Caki2 (cell line): ENCODE results near the gene SFT2D1. TPM values are rescaled to one million over a fixed set of nuclear protein-coding genes. Genes with fewer than 3 reads are reported as not detected.
A peak's percentile ranks its signal among the peaks of the same experiment; 100 is the strongest.
"Not testable (repeated sequence)": the region's sequence is repeated elsewhere in the genome, so short reads cannot be mapped to it uniquely, and the experiment has no call there.

Experiments
- DNase-seq: peaks from one replicate; pipeline ENCODE4 v3.0.0-alpha.2; 2015; ENCODE audit warnings: low read depth
- in situ Hi-C: cut with HindIII; loops from 2 replicates; pipeline ENCODE4 v1.10.0; 2016; ENCODE audit warnings: low sequenced_read_pairs, low pct_unique_long_range_greater_than_20kb, mixed read lengths
- total RNA-seq: library from RNA; depleted of rRNA; stranded (reverse); fragments of >200 nt; shearing (Covaris generic); gene quantifications from 2 replicates; pipeline ENCODE4 v1.2.3, GENCODE V29; 2014; ENCODE audit warnings: low replicate concordance; rRNA removed

The SFT2D1 gene
- 9.2 and 23.1 TPM in 2 replicates for total RNA-seq

GRCh38 chr6:166342349-166343149, at the start of gene SFT2D1:
SFT2D1 (minus strand) TSS chr6:166342545; CDS start chr6:166342481, 64 bp downstream.
- in situ Hi-C loops, result no loop called here
- DNase-seq, result peak; percentile 53

GRCh38 chr6:166389119-166389518, 46.8 kb upstream of the SFT2D1 start:
- no peak for DNase-seq
- in situ Hi-C loops, result no loop called here

GRCh38 chr6:166388290-166389004, 46.1 kb upstream of the SFT2D1 start:
- DNase-seq, result no peak
- in situ Hi-C loops, result no loop called here

- no peak for DNase-seq
- in situ Hi-C loops, result no loop called here
Measured at GRCh38 chr6:166387642-166388289, 45.4 kb upstream of the SFT2D1 start.

- DNase-seq, in situ Hi-C loops: not testable (repeated sequence)
Measured at GRCh38 chr6:166387098-166387497, 44.8 kb upstream of the SFT2D1 start.

GRCh38 chr6:166386111-166386510, 43.8 kb upstream of the SFT2D1 start:
- DNase-seq, result no peak
- in situ Hi-C loops, result no loop called here

GRCh38 chr6:166383802-166384363, 41.5 kb upstream of the SFT2D1 start:
- in situ Hi-C loops, result not testable (repeated sequence)

GRCh38 chr6:166382933-166383801, 40.8 kb upstream of the SFT2D1 start, which contains the start of gene MPC1:
MPC1 (minus strand) TSS chr6:166382940; CDS start chr6:166382876, 64 bp downstream.
- DNase-seq, result peak; percentile 93
- in situ Hi-C loops, result no loop called here

More at GRCh38 chr6:166383802-166384363, 41.5 kb upstream of the SFT2D1 start:
- not testable (repeated sequence) for DNase-seq

- DNase-seq, result no peak
- in situ Hi-C loops, result no loop called here
Measured at GRCh38 chr6:166382500-166382932, 40.2 kb upstream of the SFT2D1 start.

GRCh38 chr6:166381733-166382499, 39.6 kb upstream of the SFT2D1 start:
- peak; percentile 44 for DNase-seq
- in situ Hi-C loops, result no loop called here

- in situ Hi-C loops, result no loop called here
- no peak for DNase-seq
Measured at GRCh38 chr6:166381381-166381732, 39.0 kb upstream of the SFT2D1 start.

- in situ Hi-C loops, result no loop called here
- no peak for DNase-seq
Measured at GRCh38 chr6:166379800-166380199, 37.5 kb upstream of the SFT2D1 start.

- in situ Hi-C loops, result no loop called here
- no peak for DNase-seq
Measured at GRCh38 chr6:166379103-166379586, 36.8 kb upstream of the SFT2D1 start.

- in situ Hi-C loops, result no loop called here
Measured at GRCh38 chr6:166377721-166378120, 35.4 kb upstream of the SFT2D1 start.

GRCh38 chr6:166375013-166375412, 32.7 kb upstream of the SFT2D1 start:
- in situ Hi-C loops, result no loop called here
- no peak for DNase-seq

More at GRCh38 chr6:166377721-166378120, 35.4 kb upstream of the SFT2D1 start:
- DNase-seq, result no peak

- no peak for DNase-seq
- in situ Hi-C loops, result no loop called here
Measured at GRCh38 chr6:166370489-166370888, 28.1 kb upstream of the SFT2D1 start.

- no peak for DNase-seq
- in situ Hi-C loops, result no loop called here
Measured at GRCh38 chr6:166369782-166370181, 27.4 kb upstream of the SFT2D1 start.
